Skeletal muscle tissue (tissue), 4 donors: Measurements from ENCODE around the gene NECTIN4. TPM values are rescaled to one million over a fixed set of nuclear protein-coding genes. Genes with fewer than 3 reads are reported as not detected.
A peak's percentile ranks its signal among the peaks of the same experiment; 100 is the strongest.

Source experiments
- H3K27ac ChIP-seq: one replicate; pipeline ENCODE4 v1.7.0; 2013; ENCODE audit warnings: mild to moderate bottlenecking, low read depth, low read length, inconsistent platforms
- H3K27me3 ChIP-seq, 3 donors: one replicate each; pipeline ENCODE4 v1.7.0; 2013; ENCODE audit warnings: low read length in 3 of 3; ENCODE audit not compliant: control insufficient read depth in 3 of 3, insufficient read depth in 3 of 3
- H3K36me3 ChIP-seq, 3 donors: one replicate each; pipeline ENCODE4 v1.7.0; 2013; ENCODE audit warnings: low read length in 3 of 3; ENCODE audit not compliant: control insufficient read depth in 3 of 3, insufficient read depth in 3 of 3
- H3K4me1 ChIP-seq, 3 donors: one replicate each; pipeline ENCODE4 v1.7.0; 2013; ENCODE audit warnings: low read length in 3 of 3, mild to moderate bottlenecking in 3 of 3; ENCODE audit not compliant: control insufficient read depth in 3 of 3, insufficient read depth in 3 of 3
- H3K4me3 ChIP-seq, 3 donors: one replicate each; pipeline ENCODE4 v1.7.0; 2013; ENCODE audit warnings: low read length in 3 of 3
- H3K9ac ChIP-seq, 3 donors: one replicate each; pipeline ENCODE4 v1.7.0; 2013; ENCODE audit warnings: low read length in 3 of 3, mild to moderate bottlenecking in 3 of 3, moderate library complexity in 2 of 3, low read depth in 1 of 3
- H3K9me3 ChIP-seq, 3 donors: one replicate each; pipeline ENCODE4 v1.7.0; 2013; ENCODE audit warnings: low read length in 3 of 3; ENCODE audit not compliant: control insufficient read depth in 3 of 3
- total RNA-seq: library from RNA; depleted of rRNA; stranded (reverse); fragments of >200 nt; gene quantifications from one replicate; pipeline ENCODE4 v1.2.3, GENCODE V29; 2014
- donor health status: Osteomylitis.

NECTIN4 gene
- not detected for total RNA-seq

- no peaks in the 10 kb centered on the region for H3K36me3 ChIP-seq
- H3K9ac ChIP-seq, result no peak within 1 kb of the TSS
- H3K9me3 ChIP-seq, result no peaks in the 10 kb centered on the region
- H3K4me1 ChIP-seq, result peaks cover 0 to 4% (median 0%) of the 10 kb centered on the region in 3 donors
- H3K27ac ChIP-seq, result no peak within 1 kb of the TSS
- H3K4me3 ChIP-seq, result no peak within 1 kb of the TSS
- no peaks in the 10 kb centered on the region for H3K27me3 ChIP-seq
These were observed at the start of gene NECTIN4 for GRCh38 chr1:161089251-161089924. NECTIN4 (minus strand) TSS chr1:161089558; CDS start chr1:161089296, 262 bp downstream.

GRCh38 chr1:161138431-161138830 lies 49.1 kb upstream of the NECTIN4 start:
- Histone ChIP-seq H3K9me3 (no peaks in the 10 kb centered on the region), H3K4me3 (no peak overlapping the region), H3K27me3 (no peaks in the 10 kb centered on the region), H3K9ac (no peak overlapping the region), H3K36me3 (no peaks in the 10 kb centered on the region), H3K27ac (no peak overlapping the region), H3K4me1 (peaks cover 11 to 25% (median 16%) of the 10 kb centered on the region in 3 donors)

DNA sequence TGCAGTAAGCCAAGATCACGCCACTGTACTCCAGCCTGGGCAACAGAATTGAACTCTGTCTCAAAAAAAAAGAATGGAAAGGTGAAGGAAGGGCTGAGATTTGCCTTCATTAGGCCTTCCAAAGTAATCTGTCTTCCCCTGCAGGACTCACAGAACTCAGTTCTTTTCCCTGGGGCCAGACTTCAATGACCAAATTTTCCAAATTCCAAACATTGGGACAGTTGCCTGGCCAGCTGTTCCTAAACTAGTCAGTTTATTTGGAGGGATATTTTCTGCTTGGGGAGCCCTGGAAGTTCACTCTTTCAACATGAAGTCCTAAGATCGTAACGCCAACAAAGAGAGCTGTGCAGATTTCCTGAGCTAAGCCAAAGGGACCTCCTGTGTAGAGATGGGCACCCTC lies 48.5 kb upstream of the NECTIN4 start:
- Histone ChIP-seq H3K9ac (no peak overlapping the region), H3K4me1 (peaks cover 14 to 30% (median 18%) of the 10 kb centered on the region in 3 donors), H3K27ac (no peak overlapping the region)

DNA sequence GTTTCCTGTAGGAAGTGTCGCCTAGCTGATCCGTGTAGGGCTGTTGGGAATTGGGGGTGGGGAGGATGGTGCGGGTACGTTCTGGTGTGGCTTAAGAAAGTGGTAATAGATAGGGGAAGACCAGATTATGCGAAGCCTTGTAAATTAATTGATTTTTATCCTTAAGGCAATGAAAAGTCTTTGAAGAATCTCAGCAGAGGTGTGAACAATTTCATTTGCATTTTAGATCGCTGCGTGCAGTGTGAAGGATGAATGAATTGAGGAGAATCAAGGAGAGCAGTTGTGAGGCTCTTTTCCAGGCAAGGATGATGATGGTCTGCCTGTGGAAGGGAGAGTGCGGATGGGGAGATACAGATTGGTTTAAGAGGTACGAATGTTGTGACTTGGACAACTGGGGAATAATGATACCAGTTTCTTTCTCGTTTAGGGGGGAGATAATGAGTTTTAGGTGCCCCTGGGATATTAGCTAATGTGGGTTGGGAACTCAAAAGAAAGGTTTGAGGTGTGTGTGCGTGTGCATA lies 43.9 kb upstream of the NECTIN4 start:
- peak overlapping the region; percentile 93 to 96 (median 96) for H3K4me3 ChIP-seq
- H3K9ac ChIP-seq, result peak overlapping the region; percentile 87 to 97 (median 95)
- H3K27ac ChIP-seq, result peak overlapping the region; percentile 93
- H3K4me1 ChIP-seq, result peaks cover 23 to 54% (median 46%) of the 10 kb centered on the region in 3 donors
- no peaks in the 10 kb centered on the region for H3K27me3 ChIP-seq
- H3K36me3 ChIP-seq, result peaks cover 6 to 11% (median 9%) of the 10 kb centered on the region in 3 donors
- H3K9me3 ChIP-seq, result no peaks in the 10 kb centered on the region

More for the DNA sequence above, 48.5 kb upstream of the NECTIN4 start:
- Histone ChIP-seq H3K4me3 (no peak overlapping the region), H3K36me3 (no peaks in the 10 kb centered on the region), H3K9me3 (no peaks in the 10 kb centered on the region), H3K27me3 (no peaks in the 10 kb centered on the region)

GRCh38 chr1:161132410-161133219 lies 43.3 kb upstream of the NECTIN4 start, which contains the start of gene DEDD:
DEDD (minus strand) TSS chr1:161132667; CDS start chr1:161124462, 8,205 bp downstream.
- Histone ChIP-seq H3K4me1 (peaks cover 26 to 56% (median 51%) of the 10 kb centered on the region in 3 donors), H3K27me3 (no peaks in the 10 kb centered on the region), H3K4me3 (peak within 1 kb of the TSS; percentile 96), H3K36me3 (peaks cover 9 to 15% (median 14%) of the 10 kb centered on the region in 3 donors), H3K27ac (peak within 1 kb of the TSS; percentile 93), H3K9ac (peak within 1 kb of the TSS; percentile 95 to 97 (median 96)), H3K9me3 (no peaks in the 10 kb centered on the region)

- Histone ChIP-seq H3K9me3 (no peaks in the 10 kb centered on the region), H3K27me3 (no peaks in the 10 kb centered on the region), H3K9ac (peak overlapping the region; percentile 95 to 97 (median 96)), H3K36me3 (peaks cover 13 to 20% (median 19%) of the 10 kb centered on the region in 3 donors), H3K27ac (peak overlapping the region; percentile 93), H3K4me1 (peaks cover 24 to 51% (median 46%) of the 10 kb centered on the region in 3 donors), H3K4me3 (peak overlapping the region; percentile 96)
These were observed 42.4 kb upstream of the NECTIN4 start for GRCh38 chr1:161131523-161132409.

DNA sequence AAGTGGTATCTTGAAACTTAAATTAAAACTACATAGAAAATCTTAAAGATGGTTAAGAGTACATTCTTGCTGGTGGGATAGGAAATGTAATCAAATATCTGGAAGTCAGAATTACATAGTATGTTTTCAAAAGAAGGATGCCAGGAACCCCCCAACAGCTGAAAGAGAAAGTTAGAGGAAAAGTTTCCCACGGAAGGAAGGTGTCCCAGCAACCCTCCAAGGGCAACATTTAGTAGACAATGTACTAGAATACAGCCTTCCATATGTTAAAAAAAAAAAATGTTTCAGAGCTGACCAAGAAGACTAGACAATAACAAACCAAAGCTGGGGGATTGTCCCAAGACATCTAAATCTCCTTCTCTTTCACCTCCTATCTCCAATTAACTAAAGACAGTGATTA lies 40.9 kb upstream of the NECTIN4 start:
- Histone ChIP-seq H3K9me3 (no peaks in the 10 kb centered on the region), H3K9ac (no peak overlapping the region), H3K27me3 (no peaks in the 10 kb centered on the region), H3K36me3 (peaks cover 13 to 29% (median 24%) of the 10 kb centered on the region in 3 donors), H3K27ac (peak overlapping the region; percentile 93), H3K4me1 (peaks cover 23 to 47% (median 44%) of the 10 kb centered on the region in 3 donors), H3K4me3 (no peak overlapping the region)

GRCh38 chr1:161128591-161129420 lies 39.4 kb upstream of the NECTIN4 start:
- Histone ChIP-seq H3K4me1 (peaks cover 20 to 43% (median 42%) of the 10 kb centered on the region in 3 donors), H3K27ac (no peak overlapping the region), H3K9ac (no peak overlapping the region), H3K36me3 (peaks cover 20 to 39% (median 32%) of the 10 kb centered on the region in 3 donors), H3K9me3 (no peaks in the 10 kb centered on the region), H3K4me3 (no peak overlapping the region), H3K27me3 (no peaks in the 10 kb centered on the region)
